HTERT RPE-1 (cell line): Measurements from ENCODE around the gene UGT1A3.
"Not testable (repeated sequence)": the region's sequence is repeated elsewhere in the genome, so short reads cannot be mapped to it uniquely, and the experiment has no call there.

Experiments
- in situ Hi-C: fragments of 300-500 bp; cut with MboI; formaldehyde crosslinking; loops from 4 replicates; pipeline ENCODE4 v1.14.3; 2020; ENCODE audit warnings: low sequenced_read_pairs

The UGT1A3 gene

DNA sequence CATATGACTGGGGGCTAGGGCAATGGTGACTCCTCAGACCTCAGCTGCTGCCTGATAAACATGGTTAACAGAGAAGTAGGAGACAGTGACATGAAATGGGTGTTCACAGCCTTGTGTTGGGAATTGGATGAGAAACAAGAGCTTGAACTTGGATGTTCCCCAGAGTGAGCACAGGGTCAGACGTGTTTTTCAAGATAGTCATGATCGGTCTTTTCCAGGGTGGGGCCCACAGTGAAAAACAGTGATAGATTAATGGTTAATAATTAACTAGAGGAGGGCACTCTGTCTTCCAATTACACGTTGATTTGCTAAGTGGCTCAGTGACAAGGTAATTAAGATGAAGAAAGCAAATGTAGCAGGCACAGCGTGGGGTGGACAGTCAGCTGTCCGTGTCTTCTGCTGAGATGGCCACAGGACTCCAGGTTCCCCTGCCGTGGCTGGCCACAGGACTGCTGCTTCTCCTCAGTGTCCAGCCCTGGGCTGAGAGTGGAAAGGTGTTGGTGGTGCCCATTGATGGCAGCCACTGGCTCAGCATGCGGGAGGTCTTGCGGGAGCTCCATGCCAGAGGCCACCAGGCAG is at the start of gene UGT1A3:
Gene UGT1A3, plus strand, starts transcription at position 320 of the 579 bp plus-strand sequence. Its CDS starts 85 bp downstream, at position 405.
- in situ Hi-C loops: no loop called here

DNA sequence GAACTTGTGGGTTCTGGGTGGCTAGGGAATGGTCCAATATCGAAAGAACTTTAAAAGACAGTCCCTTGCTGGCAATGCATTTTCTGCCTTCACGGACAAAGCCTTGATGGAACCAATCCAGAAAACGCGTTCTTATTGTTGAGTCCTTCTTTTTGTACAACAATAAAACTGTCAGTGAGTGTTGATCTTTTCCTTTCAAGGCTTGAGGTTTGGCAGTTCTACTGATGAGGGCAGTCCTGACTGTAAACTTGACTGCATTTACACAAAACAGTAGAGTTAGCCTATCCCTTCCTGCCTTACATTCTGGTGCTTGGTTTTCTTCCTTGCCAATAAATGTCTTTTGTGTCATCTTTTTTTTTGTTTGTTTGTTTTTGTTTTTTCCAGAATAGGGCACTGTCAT is 49.6 kb upstream of the UGT1A3 start:
- in situ Hi-C loops: no loop called here

GRCh38 chr2:233680361-233681045 is 48.3 kb upstream of the UGT1A3 start:
- in situ Hi-C loops: no loop called here

DNA sequence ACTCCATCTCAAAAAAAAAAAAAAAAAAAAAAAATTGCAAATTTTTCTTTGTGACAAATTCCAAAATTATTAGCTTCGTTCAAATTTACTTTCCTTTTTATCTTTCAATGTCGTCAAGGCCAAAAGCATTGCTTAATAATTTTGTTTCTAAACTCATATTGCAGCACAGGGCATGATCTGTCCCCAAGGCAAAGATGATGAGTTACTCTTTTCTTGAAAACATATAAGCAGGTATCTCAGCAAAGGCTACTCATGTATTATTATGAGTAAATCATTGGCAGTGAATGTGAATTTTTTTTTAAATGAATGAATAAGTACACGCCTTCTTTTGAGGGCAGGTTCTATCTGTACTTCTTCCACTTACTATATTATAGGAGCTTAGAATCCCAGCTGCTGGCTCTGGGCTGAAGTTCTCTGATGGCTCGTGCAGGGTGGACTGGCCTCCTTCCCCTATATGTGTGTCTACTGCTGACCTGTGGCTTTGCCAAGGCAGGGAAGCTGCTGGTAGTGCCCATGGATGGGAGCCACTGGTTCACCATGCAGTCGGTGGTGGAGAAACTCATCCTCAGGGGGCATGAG is 47.2 kb upstream of the UGT1A3 start, which contains the start of gene UGT1A7:
Gene UGT1A7, plus strand, starts transcription at position 381 of the 579 bp plus-strand sequence. Its CDS starts 37 bp downstream, at position 418.
- in situ Hi-C loops: no loop called here

GRCh38 chr2:233684640-233685039 is 44.2 kb upstream of the UGT1A3 start:
- in situ Hi-C loops: no loop called here

DNA sequence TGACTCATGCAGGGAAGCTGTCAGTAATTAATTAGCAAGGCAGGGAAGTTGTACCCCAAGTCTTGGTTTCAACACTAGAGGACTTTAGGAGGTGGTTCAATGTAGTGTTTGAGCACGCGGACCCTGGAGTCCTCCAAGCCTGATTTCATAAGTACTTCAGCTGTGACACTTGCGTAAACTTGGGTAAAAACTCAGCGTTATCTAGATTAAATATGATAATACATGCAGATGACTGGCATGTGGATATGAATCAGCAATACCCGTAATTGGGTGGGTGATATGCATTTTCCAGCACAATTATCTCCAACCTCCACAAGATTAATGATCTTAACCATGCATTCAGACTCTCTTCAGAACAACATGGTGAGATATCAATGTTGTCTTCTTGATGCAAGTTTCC is 41.9 kb upstream of the UGT1A3 start:
- in situ Hi-C loops: no loop called here

GRCh38 chr2:233688341-233688740 is 40.5 kb upstream of the UGT1A3 start:
- in situ Hi-C loops: no loop called here

- in situ Hi-C loops: no loop called here
Measured at GRCh38 chr2:233689031-233689430, 39.8 kb upstream of the UGT1A3 start.

- in situ Hi-C loops: no loop called here
Measured at GRCh38 chr2:233689501-233689900, 39.3 kb upstream of the UGT1A3 start.

GRCh38 chr2:233690444-233690843 is 38.4 kb upstream of the UGT1A3 start:
- in situ Hi-C loops: no loop called here

- in situ Hi-C loops: no loop called here
Measured at GRCh38 chr2:233691443-233692433, 37.1 kb upstream of the UGT1A3 start.

DNA sequence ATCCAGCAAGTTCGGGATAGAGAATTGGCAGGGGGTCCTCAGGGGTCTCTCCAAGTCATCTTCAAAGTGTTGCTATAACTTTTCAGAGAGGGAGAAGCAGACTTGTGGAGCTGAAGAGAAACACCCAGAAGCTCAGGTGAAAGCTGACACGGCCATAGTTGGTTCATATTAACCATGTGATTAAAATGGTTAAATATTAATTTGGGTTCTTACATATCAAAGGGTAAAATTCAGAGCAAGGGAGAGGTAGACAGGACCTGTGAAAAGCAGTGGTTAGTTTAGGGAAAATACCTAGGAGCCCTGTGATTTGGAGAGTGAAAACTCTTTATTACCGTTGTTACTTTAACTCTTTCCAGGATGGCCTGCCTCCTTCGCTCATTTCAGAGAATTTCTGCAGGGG is 36.2 kb upstream of the UGT1A3 start, which contains the start of gene UGT1A6:
Gene UGT1A6, plus strand, starts transcription at position 243 of the 400 bp plus-strand sequence. Its CDS starts 115 bp downstream, at position 358.
- in situ Hi-C loops: no loop called here

DNA sequence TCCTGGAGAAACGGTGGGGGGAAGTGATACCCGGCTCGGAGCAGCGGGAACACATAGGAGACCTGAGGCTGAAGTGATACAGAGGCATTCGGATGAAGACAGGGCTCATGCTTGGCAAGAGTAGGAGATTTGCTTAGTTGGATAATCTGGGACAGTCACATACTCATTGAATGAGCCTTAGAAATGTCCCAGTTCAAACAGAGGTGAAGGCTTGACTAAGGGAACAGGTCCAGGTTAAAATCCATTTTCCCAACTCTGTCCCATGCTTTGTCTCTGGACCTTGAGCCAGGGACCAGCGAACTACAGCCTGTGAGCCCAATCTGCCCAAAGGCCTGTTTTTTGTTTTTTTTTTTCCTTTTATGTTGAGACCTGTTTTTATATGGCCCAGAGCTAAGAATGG is 34.9 kb upstream of the UGT1A3 start:
- in situ Hi-C loops: no loop called here

DNA sequence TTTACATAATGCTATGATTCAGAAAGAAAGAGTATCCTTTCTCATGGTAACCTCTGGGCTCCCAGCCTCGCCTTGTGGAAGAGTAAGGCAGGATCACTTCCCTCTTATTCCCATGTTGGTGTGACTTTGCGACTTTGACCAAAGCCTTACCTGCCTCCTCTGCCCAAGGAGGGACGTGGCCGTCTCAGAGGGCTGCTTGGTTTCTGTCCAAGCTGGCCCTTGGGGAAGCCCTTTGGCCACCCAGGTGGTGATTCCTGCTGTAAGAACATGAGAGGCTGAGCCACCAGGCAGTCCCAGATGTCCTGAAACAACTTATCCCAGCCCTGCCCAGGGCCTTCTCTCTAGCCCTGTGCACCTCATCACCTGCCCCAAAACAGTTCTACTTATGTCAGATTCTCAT is 30.1 kb upstream of the UGT1A3 start:
- in situ Hi-C loops: no loop called here

DNA sequence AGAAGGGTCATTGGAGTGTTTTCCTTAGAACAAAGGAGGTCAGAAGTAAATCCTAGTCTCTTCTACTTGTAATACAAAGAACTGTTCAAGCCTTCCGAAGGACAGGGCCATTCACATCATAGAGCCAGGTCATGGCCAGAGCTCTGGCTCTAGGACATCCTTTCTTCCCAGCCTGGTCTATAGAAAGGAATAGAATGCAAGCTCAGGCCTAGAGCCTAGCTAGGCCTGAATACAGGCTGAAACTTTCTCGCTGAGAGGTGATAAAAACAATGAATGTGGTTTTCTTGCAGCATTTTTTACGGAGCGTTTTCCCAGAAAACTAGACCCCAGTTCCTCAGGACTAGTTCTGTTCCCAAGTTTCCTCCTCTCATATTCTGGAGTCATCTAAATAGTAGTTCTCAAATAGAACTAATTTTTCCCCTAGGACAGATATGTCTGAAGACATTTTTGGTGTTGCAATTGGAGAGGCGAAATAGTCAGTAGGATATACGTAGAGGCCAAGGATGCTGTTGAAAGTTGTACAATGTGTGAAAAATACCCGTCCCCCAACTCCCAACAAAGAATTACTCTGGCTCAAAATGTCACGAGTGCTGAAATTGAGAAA is 29.3 kb upstream of the UGT1A3 start:
- in situ Hi-C loops: no loop called here

DNA sequence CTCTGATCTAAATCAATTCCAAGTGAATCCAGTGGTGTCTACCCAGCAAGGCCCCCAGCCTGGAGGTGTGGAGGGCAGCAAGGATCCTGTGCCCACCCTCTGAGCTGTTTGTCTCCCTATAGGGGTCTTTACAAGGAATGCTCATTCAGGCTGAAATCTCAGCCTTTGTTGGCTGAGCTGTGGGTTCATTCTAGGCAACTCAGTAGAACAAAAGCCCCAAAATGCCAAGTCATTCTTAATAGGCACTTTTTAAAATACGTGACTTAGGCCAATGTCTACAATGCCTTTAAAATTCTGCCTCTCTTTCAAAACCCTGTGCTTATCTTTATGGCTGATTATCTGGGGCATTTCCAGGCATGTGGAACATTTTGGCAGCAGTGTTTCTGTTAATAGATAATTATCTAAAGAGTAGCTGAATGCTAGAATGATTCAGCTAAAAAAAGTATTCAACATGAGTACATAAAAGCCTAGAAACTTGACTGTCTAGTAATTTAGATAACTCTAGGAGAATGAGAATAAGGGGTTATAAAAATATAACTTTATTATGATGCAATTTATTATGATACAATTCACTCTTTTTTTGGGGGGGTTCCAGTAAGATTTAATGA is 28.7 kb upstream of the UGT1A3 start:
- in situ Hi-C loops: no loop called here

- in situ Hi-C loops: not testable (repeated sequence)
Measured at GRCh38 chr2:233700842-233701241, 28.0 kb upstream of the UGT1A3 start.

GRCh38 chr2:233702238-233702637 is 26.6 kb upstream of the UGT1A3 start:
- in situ Hi-C loops: no loop called here

DNA sequence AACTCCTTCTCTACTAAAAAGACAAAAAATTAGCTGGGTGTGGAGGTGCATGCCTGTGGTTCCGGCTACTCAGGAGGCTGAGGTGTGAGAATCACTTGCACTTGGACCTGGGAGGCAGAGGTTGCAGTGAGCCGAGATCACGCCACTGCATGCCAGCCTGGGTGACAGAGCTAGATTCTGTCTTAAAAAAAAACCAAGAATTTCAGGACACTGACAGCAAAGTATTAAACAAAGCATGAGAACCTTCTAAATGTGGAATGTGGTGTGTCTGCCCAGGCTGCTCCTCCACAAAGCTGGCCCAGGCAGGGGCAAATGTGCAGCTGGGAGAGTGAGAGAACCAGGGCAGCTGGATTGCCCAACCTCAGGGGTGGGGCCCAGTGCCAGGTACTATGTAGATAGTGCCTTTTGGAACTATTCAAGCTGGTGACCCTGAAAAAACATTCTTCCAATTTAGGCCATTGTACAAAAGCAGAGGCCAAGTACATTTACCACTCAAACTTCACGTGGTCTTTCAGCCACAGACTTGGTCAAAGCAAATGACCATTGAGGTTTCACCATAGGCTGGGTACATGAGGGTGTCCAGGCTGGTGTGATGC is 22.8 kb upstream of the UGT1A3 start:
- in situ Hi-C loops: no loop called here

- in situ Hi-C loops: no loop called here
Measured at GRCh38 chr2:233706720-233707119, 22.1 kb upstream of the UGT1A3 start.
